HepG2 (cell line): ENCODE results near the gene SBNO2. TPM values are rescaled to one million over a fixed set of nuclear protein-coding genes. Genes with fewer than 3 reads are reported as not detected.

Source experiments
- BCL6 ChIP-seq: IDR thresholded peaks from 2 replicates; pipeline ENCODE4 v1.6.1; 2016; ENCODE audit warnings: missing genetic modification reagents, missing compliant biosample characterization
- BORCS8-MEF2B ChIP-seq: sonication (generic); formaldehyde crosslinking; IDR thresholded peaks from 2 replicates; pipeline ENCODE4 v1.8.0; 2022; ENCODE audit warnings: mild to moderate bottlenecking, missing genetic modification reagents
- EEA1 ChIP-seq: sonication (generic); formaldehyde crosslinking; IDR thresholded peaks from 2 replicates; pipeline ENCODE4 v1.5.1; 2020; ENCODE audit warnings: mild to moderate bottlenecking, missing genetic modification reagents, borderline replicate concordance
- ELF1 ChIP-seq: sonication (generic); formaldehyde crosslinking; IDR thresholded peaks from 2 replicates; pipeline ENCODE4 v1.4.0; 2020; ENCODE audit warnings: missing genetic modification reagents
- FOXO1 ChIP-seq: sonication (generic); formaldehyde crosslinking; IDR thresholded peaks from 2 replicates; pipeline ENCODE4 v1.4.0; 2020; ENCODE audit warnings: missing genetic modification reagents
- GATAD2A ChIP-seq: IDR thresholded peaks from 2 replicates; pipeline ENCODE4 v1.6.1; 2016
- GFI1 ChIP-seq: sonication (generic); formaldehyde crosslinking; IDR thresholded peaks from 2 replicates; pipeline ENCODE4 v1.5.0; 2020; ENCODE audit warnings: missing genetic modification reagents, mild to moderate bottlenecking, borderline replicate concordance
- KDM6A ChIP-seq: IDR thresholded peaks from 2 replicates; pipeline ENCODE4 v1.6.1; 2016; ENCODE audit warnings: low read depth
- MED1 ChIP-seq: sonication (generic); formaldehyde crosslinking; IDR thresholded peaks from 2 replicates; pipeline ENCODE4 v1.4.0; 2020; ENCODE audit warnings: missing genetic modification reagents
- MTA3 ChIP-seq: sonication (generic); formaldehyde crosslinking; IDR thresholded peaks from 2 replicates; pipeline ENCODE4 v1.4.0; 2020; ENCODE audit warnings: missing genetic modification reagents
- RFXAP ChIP-seq: sonication (generic); formaldehyde crosslinking; IDR thresholded peaks from 2 replicates; pipeline ENCODE4 v1.4.0; 2020; ENCODE audit warnings: missing genetic modification reagents, borderline replicate concordance
- ZNF24 ChIP-seq: fragments of 450-650 bp; IDR thresholded peaks from 2 replicates; pipeline ENCODE4 v1.6.1; 2017; ENCODE audit warnings: antibody characterized with exemption, mild to moderate bottlenecking
- ZNF264 ChIP-seq: sonication (generic); formaldehyde crosslinking; IDR thresholded peaks from 2 replicates; pipeline ENCODE4 v1.4.0; 2020; ENCODE audit warnings: missing genetic modification reagents
- ZNF317 ChIP-seq: sonication (generic); formaldehyde crosslinking; IDR thresholded peaks from 2 replicates; pipeline ENCODE4 v1.5.0; 2020; ENCODE audit warnings: mild to moderate bottlenecking, missing genetic modification reagents
- ZNF354B ChIP-seq: sonication (generic); formaldehyde crosslinking; IDR thresholded peaks from 2 replicates; pipeline ENCODE4 v1.8.0; 2022; ENCODE audit warnings: mild to moderate bottlenecking, missing genetic modification reagents
- ZNF7 ChIP-seq: IDR thresholded peaks from 2 replicates; pipeline ENCODE4 v1.6.1; 2016; ENCODE audit warnings: missing biosample characterization, missing genetic modification reagents
- ZNF792 ChIP-seq: IDR thresholded peaks from 2 replicates; pipeline ENCODE4 v1.6.1; 2016
- polyA plus RNA-seq, 8 experiments: library from polyadenylated mRNA; depleted of rRNA in 3 of 8; stranded (reverse) in 7 of 8; unstranded in 1 of 8; fragments of >200 nt; fragmentation: Illumina TruSeq in 4 of 8; extraction: Trizol in 4 of 8; gene quantifications; 2 replicates each; pipeline versions ENCODE4 v1.2.1 to v1.2.3, GENCODE V29; 2011 to 2016; ENCODE audit warnings: low read depth in 4 of 8, missing spikeins in 1 of 8, mixed read lengths in 1 of 8; ENCODE audit not compliant: insufficient read depth in 1 of 8
- total RNA-seq, 5 experiments: library from RNA; depleted of rRNA; stranded (reverse); fragments of >200 nt; fragmentation: Illumina TruSeq; extraction: Trizol; gene quantifications; 2 replicates each; pipeline ENCODE4 v1.2.3, GENCODE V29; 2016; ENCODE audit warnings: low read depth in 1 of 5
- TF ChIP-seq, protein P1 (sequence below): sonication (generic); formaldehyde crosslinking; IDR thresholded peaks from 2 replicates; pipeline ENCODE4 v1.8.0; 2022; ENCODE audit warnings: low read depth, missing genetic modification reagents
- TF ChIP-seq, protein P2 (sequence below): IDR thresholded peaks from 2 replicates; pipeline ENCODE4 v1.6.1; 2016; ENCODE audit warnings: missing genetic modification reagents, missing compliant biosample characterization
- TF ChIP-seq, protein P3 (sequence below): IDR thresholded peaks from 2 replicates; pipeline ENCODE4 v1.6.1; 2016; ENCODE audit warnings: low read depth
- TF ChIP-seq, protein P4 (sequence below): sonication (generic); formaldehyde crosslinking; IDR thresholded peaks from 2 replicates; pipeline ENCODE4 v1.5.0; 2020; ENCODE audit warnings: mild to moderate bottlenecking, missing genetic modification reagents, borderline replicate concordance
- TF ChIP-seq, protein P5 (sequence below): sonication (generic); formaldehyde crosslinking; IDR thresholded peaks from 2 replicates; pipeline ENCODE4 v1.5.0; 2020; ENCODE audit warnings: mild to moderate bottlenecking, missing genetic modification reagents, borderline replicate concordance

Gene SBNO2
- total and polyA plus RNA-seq, 2 of the 13 experiments (the other 11 are each of a cell fraction or from before 2014, with no cell fraction given), result 8.6 to 10.4 TPM

DNA sequence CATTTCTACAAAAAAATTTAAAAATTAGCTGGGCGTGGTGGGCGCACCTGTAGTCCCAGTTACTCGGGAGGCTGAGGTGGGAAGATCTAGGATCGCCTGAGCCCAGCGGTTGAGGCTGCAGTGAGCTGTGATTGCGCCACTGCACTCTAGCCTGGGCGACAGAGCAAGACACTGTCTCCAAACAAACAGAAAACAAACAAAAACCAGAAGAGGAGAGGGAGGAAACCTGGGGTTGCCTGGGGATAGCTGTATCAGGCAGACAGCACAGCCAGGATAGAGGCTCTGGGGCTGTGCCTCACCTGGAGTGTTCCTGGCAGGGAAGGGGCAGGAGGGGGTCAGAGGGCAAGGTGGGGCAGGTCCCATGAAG is 76.3 kb downstream of the SBNO2 start (continued):
- peak; percentile 84 for TF ChIP-seq GFI1 (CRISPR knock-in tag)
- no peak for TF ChIP-seq ZNF317 (CRISPR knock-in tag)
- TF ChIP-seq GATAD2A, result peak; percentile 75
- TF ChIP-seq ELF1 (CRISPR knock-in tag), result peak; percentile 47; the same call in 1 of the 2 replicates
- peak; percentile 62; the same call in 1 of the 2 replicates for TF ChIP-seq BCL6 (CRISPR knock-in tag)
- TF ChIP-seq EEA1, result no peak
- TF ChIP-seq RFXAP (CRISPR knock-in tag), result no peak
- TF ChIP-seq, protein P1, sequence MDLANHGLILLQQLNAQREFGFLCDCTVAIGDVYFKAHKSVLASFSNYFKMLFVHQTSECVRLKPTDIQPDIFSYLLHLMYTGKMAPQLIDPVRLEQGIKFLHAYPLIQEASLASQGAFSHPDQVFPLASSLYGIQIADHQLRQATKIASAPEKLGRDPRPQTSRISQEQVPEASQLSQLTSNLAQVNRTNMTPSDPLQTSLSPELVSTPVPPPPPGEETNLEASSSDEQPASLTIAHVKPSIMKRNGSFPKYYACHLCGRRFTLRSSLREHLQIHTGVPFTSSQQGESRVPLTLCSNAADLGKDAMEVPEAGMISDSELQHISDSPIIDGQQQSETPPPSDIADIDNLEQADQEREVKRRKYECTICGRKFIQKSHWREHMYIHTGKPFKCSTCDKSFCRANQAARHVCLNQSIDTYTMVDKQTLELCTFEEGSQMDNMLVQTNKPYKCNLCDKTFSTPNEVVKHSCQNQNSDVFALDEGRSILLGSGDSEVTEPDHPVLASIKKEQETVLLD, result 0 out of 2 replicates have a peak, but pooled peaks have one; percentile 39
- no peak for TF ChIP-seq ZNF354B (CRISPR knock-in tag)
- TF ChIP-seq FOXO1 (CRISPR knock-in tag), result peak; percentile 70
- TF ChIP-seq, protein P2, sequence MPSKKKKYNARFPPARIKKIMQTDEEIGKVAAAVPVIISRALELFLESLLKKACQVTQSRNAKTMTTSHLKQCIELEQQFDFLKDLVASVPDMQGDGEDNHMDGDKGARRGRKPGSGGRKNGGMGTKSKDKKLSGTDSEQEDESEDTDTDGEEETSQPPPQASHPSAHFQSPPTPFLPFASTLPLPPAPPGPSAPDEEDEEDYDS (CRISPR knock-in tag), result peak; percentile 45; the same call in 1 of the 2 replicates
- TF ChIP-seq, protein P3, sequence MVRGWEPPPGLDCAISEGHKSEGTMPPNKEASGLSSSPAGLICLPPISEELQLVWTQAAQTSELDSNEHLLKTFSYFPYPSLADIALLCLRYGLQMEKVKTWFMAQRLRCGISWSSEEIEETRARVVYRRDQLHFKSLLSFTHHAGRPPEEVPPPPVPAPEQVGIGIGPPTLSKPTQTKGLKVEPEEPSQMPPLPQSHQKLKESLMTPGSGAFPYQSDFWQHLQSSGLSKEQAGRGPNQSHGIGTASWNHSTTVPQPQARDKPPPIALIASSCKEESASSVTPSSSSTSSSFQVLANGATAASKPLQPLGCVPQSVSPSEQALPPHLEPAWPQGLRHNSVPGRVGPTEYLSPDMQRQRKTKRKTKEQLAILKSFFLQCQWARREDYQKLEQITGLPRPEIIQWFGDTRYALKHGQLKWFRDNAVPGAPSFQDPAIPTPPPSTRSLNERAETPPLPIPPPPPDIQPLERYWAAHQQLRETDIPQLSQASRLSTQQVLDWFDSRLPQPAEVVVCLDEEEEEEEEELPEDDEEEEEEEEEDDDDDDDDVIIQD (CRISPR knock-in tag), result no peak
- TF ChIP-seq MED1 (CRISPR knock-in tag), result peak; percentile 82
- TF ChIP-seq, protein P4, sequence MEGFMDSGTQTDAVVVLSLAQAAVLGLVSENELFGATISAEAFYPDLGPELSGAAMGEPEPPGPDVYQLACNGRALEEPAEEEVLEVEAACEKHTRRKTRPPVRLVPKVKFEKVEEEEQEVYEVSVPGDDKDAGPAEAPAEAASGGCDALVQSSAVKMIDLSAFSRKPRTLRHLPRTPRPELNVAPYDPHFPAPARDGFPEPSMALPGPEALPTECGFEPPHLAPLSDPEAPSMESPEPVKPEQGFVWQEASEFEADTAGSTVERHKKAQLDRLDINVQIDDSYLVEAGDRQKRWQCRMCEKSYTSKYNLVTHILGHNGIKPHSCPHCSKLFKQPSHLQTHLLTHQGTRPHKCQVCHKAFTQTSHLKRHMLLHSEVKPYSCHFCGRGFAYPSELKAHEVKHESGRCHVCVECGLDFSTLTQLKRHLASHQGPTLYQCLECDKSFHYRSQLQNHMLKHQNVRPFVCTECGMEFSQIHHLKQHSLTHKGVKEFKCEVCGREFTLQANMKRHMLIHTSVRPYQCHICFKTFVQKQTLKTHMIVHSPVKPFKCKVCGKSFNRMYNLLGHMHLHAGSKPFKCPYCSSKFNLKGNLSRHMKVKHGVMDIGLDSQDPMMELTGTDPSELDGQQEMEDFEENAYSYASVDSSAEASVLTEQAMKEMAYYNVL, result no peak
- peak; percentile 64 for TF ChIP-seq KDM6A
- TF ChIP-seq, protein P5, sequence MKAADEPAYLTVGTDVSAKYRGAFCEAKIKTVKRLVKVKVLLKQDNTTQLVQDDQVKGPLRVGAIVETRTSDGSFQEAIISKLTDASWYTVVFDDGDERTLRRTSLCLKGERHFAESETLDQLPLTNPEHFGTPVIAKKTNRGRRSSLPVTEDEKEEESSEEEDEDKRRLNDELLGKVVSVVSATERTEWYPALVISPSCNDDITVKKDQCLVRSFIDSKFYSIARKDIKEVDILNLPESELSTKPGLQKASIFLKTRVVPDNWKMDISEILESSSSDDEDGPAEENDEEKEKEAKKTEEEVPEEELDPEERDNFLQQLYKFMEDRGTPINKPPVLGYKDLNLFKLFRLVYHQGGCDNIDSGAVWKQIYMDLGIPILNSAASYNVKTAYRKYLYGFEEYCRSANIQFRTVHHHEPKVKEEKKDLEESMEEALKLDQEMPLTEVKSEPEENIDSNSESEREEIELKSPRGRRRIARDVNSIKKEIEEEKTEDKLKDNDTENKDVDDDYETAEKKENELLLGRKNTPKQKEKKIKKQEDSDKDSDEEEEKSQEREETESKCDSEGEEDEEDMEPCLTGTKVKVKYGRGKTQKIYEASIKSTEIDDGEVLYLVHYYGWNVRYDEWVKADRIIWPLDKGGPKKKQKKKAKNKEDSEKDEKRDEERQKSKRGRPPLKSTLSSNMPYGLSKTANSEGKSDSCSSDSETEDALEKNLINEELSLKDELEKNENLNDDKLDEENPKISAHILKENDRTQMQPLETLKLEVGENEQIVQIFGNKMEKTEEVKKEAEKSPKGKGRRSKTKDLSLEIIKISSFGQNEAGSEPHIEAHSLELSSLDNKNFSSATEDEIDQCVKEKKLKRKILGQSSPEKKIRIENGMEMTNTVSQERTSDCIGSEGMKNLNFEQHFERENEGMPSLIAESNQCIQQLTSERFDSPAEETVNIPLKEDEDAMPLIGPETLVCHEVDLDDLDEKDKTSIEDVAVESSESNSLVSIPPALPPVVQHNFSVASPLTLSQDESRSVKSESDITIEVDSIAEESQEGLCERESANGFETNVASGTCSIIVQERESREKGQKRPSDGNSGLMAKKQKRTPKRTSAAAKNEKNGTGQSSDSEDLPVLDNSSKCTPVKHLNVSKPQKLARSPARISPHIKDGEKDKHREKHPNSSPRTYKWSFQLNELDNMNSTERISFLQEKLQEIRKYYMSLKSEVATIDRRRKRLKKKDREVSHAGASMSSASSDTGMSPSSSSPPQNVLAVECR (CRISPR knock-in tag), result no peak
- TF ChIP-seq ZNF7 (CRISPR knock-in tag), result no peak
- no peak for TF ChIP-seq BORCS8-MEF2B (CRISPR knock-in tag)
- no peak for TF ChIP-seq MTA3 (CRISPR knock-in tag)
- no peak for TF ChIP-seq ZNF24
- 0 out of 2 replicates have a peak, but pooled peaks have one; percentile 52 for TF ChIP-seq ZNF264 (CRISPR knock-in tag)
- TF ChIP-seq ZNF792 (CRISPR knock-in tag), result 0 out of 2 replicates have a peak, but pooled peaks have one; percentile 21
